GM08714 (cell line): ENCODE data around the gene PANK1.

ENCODE experiments used
- H3K4me3 ChIP-seq: fragments of 200-500 bp; sonication (Bioruptor generic); 2 replicates; pipeline ENCODE4 v1.5.1; 2014; ENCODE audit warnings: mild to moderate bottlenecking, low read length, inconsistent platforms
- ZNF274 ChIP-seq: IDR thresholded peaks from 2 replicates; pipeline ENCODE4 v1.6.1; 2012; ENCODE audit warnings: mild to moderate bottlenecking, low read depth, low read length

The PANK1 gene

DNA sequence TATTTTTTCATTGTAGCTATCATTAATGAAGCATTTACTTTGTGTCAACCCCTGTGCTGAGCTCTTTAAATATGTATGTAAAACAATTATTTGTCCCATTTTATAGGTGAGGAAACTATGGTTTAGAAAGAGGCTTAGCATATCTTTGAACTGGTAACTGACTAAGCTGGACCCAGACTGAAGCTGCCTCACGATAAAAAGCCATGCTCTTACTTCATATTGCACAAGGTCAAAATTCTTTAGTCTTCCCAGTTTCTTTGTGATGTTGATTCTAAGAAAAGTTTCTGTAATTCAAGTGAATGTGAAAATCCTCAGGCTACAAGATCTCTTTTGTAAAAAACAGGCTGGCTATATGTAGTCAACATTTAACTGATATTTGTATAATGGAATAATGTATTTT, 63.0 kb downstream of the PANK1 start:
- TF ChIP-seq ZNF274, result no peak

DNA sequence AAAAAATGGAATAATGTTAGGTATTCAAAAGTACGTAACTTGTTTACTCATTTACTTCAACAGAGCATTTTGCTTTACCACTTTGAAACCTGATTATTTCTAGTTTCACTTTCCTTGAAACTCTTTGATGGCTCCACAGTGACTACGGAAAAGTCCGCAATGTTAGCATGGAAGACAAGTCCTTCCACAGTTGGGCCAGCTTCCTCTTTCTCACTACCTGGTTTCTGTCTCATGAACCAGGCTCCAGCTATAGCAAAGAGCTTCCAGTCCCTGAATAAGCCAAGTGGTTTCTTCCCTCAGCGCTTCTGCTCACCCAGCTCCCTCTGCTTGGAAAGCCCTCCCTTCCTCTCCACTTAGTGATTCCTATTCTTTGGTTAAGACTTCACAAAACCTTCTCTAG, 64.8 kb downstream of the PANK1 start:
- TF ChIP-seq ZNF274, result no peak
- no peak overlapping the region for H3K4me3 ChIP-seq

More for the DNA sequence above, 63.0 kb downstream of the PANK1 start:
- H3K4me3 ChIP-seq, result no peak overlapping the region

DNA sequence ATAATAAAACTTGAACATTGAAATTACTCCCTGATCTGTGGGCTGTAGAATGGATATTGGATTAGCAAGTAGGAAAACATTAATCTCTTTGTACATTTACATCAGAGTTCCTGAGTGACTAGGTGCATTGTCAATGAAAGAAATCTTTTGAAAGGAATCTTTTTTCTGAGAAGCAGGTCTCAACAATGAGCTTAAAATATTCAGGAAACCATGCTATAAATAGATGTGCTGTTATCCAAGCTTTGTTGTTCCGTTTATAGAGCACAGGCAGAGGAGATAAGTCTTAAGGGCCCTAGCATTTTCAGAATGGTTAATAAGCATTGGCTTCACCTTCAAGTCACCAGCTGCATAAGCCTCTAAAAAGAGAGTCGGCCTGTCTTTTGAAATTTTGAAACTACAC, 68.3 kb downstream of the PANK1 start:
- TF ChIP-seq ZNF274, result no peak
- no peak overlapping the region for H3K4me3 ChIP-seq

DNA sequence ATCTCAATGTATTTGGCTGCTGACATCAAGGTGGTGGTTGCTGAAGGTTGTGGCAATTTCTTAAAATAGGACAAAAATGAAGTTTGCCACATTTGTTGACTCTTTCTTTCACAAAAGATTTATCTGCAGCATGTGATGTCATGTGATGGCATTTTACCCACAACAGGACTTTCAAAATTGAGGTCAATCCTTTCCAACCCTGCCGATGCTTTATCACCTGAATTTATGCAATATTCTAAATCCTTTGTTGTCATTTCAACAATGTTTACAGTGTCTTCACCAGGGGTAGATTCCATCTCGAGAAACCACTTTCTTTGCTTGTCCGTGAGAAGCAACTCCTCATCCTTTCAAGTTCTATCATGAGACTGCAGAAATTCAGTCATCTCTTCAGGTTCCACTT, 69.0 kb downstream of the PANK1 start:
- H3K4me3 ChIP-seq, result no peak overlapping the region
- no peak for TF ChIP-seq ZNF274

DNA sequence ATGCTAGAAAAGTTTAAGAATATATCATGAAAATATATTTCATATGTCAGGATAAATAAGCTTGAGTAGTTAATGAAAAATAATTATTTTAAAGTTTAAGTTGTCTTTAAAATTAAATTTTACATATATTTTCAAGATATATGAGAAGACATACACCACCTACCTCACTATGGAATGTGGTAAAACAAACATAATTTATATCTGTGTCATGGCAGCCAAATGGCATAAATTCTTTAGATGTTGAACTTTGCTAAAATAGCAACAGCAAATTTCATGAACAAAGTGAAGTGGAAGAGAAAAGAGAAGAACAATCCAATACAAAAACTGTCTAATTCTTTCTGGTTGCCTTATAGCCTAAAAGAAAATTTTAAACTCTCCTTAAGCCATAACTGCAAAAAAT, 70.0 kb downstream of the PANK1 start:
- no peak overlapping the region for H3K4me3 ChIP-seq
- no peak for TF ChIP-seq ZNF274

DNA sequence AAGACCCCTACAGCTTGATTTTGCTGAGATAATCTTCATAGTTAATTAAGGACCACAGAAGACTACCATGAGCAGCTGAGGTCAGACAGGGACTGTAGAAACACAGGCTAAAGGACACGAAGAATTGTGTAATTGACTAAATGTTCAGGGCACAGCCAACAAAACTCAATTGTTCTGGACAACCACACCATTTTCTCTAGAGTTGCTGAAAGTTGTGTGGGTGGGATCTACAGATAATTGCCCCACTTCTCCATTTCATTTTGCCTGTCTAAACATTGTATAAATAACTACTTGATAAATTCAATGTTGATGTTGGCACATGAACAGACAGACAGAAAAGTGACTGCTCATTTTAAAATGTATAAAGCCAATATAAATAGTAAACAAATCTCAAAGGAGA, 70.7 kb downstream of the PANK1 start:
- TF ChIP-seq ZNF274, result no peak
- H3K4me3 ChIP-seq, result no peak overlapping the region

DNA sequence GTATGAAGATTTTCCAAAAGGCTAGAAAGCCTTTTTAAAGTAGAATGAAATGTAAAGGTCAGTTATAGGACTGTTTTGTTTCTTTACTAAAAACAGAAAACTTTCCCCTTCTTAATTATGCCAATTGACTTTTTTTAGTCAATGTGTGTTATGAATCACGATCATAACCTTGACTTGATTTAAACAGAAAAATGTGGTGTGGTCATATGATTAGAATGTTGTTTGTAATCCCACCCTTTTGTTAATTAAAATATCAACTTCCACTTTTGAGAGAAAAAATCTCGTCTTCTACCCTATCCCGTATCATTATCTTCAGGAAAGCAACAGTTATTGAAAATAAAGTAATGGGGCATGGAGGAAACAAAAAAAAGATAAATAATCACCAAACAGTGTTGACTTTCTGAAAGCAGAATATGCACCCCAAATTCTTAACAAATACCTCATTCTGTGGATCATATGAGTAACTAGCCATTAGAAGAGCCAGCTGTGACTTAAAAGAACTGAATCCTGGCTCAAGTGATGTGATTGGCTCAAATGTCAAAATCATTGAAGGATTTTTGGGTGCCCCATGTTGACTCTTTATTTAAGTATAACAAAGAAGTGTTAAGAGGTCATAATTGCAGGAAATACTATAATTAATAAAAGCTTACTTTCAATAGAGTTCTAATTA, 77.3 kb downstream of the PANK1 start:
- no peak overlapping the region for H3K4me3 ChIP-seq
- TF ChIP-seq ZNF274, result no peak

DNA sequence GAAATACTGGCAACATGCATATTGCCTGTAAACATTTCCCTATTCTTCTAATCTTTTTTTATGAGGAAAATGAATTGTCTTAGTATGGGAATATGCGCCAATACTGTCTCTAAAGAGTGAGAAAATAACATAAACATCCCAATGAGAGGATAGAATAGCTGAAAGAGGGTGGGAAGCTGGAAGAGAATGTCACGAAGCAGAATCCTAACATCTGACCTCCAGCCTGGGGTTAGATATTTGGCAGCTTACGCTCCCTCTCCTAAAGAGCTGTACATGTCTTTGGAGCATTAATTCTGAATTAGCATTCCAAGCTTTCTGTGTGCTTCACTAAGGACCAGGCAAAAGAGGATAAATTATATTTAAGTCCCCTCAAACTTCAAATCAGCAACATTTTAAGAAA, 78.0 kb downstream of the PANK1 start:
- no peak for TF ChIP-seq ZNF274
- no peak overlapping the region for H3K4me3 ChIP-seq

DNA sequence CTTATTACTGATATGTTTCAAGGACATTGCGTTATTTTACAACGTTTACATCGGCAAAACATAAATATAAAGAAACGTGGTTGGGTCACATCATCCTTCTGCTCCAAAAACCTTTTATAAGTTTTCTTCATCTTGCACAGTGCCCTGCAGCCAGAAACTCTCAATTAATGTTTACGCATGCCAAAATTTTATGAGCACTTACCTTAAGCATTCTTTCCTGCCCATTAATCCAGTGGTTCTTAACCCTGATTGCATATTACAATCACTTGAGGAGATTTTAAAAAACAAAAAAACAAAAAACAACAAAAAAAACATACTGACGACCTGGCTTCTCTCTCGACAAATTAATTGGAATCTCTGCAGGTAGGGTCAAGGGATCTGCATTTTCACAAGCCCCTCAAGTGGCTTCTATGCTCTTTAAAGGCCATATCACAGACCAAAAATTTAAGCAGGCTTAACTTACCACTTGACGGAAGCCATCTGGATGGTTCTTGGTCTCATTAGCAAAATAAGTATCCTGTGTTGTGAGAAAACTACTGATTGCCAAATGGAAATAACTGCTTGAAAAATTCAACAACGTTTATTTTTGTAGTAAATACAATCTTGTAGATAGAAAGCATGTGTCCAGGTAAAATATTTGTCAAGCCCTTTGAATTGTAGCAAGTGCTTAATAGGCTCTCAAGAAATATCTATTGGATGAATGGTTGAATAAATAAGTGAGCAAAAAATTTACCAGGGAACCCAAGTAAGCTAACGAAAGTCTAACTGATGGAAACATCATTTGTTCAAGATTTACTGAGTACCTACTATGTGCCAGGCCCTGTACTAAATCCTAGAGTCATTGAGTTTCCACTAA, 78.7 kb downstream of the PANK1 start:
- H3K4me3 ChIP-seq, result no peak overlapping the region
- TF ChIP-seq ZNF274, result no peak

DNA sequence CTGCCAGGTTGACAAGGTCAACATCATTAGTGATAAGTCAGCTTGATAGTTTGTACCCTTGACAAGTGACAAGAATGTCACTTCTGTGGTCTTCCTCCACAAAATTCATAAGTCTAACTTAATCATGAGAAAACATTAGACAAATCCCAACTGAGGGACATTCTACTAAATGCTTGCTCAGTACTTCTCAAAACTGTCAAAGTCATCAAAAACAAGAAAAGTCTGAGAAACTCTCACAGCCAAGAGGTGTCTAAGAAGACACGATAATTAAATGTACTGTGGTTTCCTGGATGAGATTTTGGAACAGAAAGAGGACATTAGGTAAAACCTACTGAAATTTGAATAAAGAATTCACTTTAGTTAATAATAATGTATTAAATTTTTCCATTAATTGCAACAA, 79.9 kb downstream of the PANK1 start:
- TF ChIP-seq ZNF274, result no peak
- no peak overlapping the region for H3K4me3 ChIP-seq

DNA sequence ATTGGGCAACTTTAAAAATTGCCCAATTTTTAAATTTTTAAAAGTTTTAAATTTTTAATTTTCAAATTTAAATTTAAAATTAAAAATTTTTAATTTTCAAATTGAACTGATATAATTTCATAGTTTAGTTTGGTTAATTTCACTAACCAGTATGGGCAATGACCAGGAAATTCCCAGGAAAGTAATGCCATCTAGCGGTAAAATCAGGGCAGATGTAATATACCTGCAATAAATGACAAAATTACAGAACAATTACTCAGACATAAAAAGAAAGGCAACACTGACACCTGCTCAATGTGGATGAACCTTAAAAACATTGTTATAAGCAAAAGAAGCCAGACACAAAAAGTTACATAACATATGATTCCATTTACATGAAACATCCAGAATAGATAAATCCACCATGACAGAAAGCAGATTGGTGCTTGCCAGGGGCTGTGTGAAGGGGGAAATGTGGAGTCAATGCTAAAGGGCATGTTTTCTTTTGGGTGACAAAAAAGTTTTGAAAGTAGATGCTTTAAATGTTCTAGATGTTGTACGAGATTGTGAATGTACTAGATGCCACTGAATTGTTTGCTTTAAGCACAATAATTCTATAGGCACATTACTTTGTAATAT, 81.1 kb downstream of the PANK1 start:
- no peak for TF ChIP-seq ZNF274
- H3K4me3 ChIP-seq, result no peak overlapping the region

DNA sequence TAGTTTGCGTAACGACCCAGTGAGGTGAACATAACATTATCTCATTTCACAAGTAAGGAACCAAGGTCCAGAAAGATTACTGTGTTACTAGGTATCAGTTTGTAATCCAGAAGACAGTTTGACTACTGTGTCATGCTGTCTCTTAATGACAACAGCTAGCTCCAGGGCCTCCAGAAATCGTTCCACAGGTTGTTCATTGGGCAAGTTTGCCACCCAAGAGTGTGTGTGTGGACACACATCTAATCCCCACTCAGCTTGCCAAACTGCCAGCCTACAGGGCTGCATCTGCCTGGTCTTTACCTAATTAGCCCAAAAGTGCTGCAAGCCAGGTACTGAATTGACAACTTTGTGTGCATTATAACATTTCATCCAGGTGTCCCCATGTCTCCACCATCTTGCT, 81.7 kb downstream of the PANK1 start:
- no peak for TF ChIP-seq ZNF274
- no peak overlapping the region for H3K4me3 ChIP-seq

DNA sequence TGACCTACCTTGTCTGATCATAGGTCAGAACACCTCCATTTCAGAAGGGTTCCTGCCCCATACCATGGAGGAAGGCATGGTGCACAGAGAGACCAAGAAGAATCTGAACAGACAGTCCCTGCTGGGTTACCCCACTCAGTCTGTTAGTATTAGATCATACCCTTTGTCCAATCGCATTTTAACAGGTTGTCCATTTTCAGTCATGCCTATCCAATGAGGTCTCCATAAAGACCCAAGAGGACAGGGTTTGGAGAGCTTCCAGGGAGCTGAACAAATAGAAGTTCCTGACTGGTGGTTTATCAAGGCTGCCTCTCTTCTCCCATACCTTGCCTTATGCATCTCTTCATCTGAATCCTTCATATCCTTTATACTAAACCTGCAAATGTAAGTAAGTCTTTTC, 88.4 kb downstream of the PANK1 start:
- H3K4me3 ChIP-seq, result no peak overlapping the region
- TF ChIP-seq ZNF274, result no peak

DNA sequence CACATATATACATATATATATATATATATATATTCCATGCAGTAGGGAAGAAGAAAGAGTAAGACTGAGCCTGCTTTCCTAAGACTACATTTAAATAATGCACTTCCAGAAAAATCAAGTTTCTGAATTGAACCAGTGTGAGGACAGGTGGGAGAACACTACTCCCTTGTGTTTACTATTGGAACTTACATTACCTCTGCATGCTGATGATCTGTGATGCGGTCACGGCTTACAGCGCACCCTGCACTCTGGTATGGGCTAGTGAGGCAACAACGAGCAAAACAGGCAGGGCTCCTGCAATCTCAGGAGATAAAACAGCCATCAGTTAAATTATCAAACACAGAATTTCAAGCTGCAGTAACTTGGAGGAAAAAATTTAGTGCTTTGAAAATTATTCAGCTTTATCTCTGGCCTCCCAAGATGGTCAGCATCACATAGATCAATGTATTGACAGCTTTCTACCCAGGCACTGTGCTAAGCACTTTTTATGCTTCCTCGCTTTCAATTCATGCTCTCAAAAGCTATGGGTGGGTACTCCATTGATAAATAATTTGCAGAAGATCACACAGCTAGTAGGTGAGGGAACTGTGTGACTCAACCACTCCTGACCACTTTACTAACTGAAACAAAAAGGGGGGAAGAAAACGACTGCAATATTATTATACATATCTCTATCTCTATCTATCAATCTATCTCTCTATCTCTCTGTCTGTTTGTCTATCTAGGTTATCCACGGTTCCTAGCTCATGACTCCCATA, 89.2 kb downstream of the PANK1 start:
- TF ChIP-seq ZNF274, result no peak

More for the DNA sequence above, 89.2 kb downstream of the PANK1 start:
- H3K4me3 ChIP-seq, result no peak overlapping the region
